Activated CD8-positive, alpha-beta T cell treated with anti-CD3 and anti-CD28 coated beads for 36 hours (primary cell): ENCODE measurements around the gene FMNL2. TPM values are rescaled to one million over a fixed set of nuclear protein-coding genes. Genes with fewer than 3 reads are reported as not detected.

Experiments used
- ATAC-seq: fragments of 200-7000 bp; cut with Tn5 transposase; one replicate; pipeline ENCODE4 v1.10.0; 2021; ENCODE audit warnings: mild to moderate bottlenecking, moderate library complexity
- CTCF ChIA-PET: fragments of 350-600 bp; sonication (Branson Sonifier 250); formaldehyde crosslinking; loops from one replicate; lab custom pipeline; 2021; ENCODE audit warnings: antibody characterized with exemption; lab: Charles Lee
- POLR2A ChIA-PET: fragments of 350-600 bp; sonication (Branson Sonifier 250); formaldehyde crosslinking; loops from one replicate; lab custom pipeline; 2021; ENCODE audit warnings: antibody characterized with exemption; lab: Charles Lee
- DNase-seq: peaks from one replicate; pipeline ENCODE4 v3.0.0-alpha.2; 2020
- H3K27ac Mint-ChIP-seq: one replicate; pipeline ENCODE4 v1.8.0; 2021; ENCODE audit warnings: mild to moderate bottlenecking, mixed read lengths
- H3K27me3 Mint-ChIP-seq: one replicate; pipeline ENCODE4 v1.8.0; 2021; ENCODE audit warnings: mixed read lengths
- H3K36me3 Mint-ChIP-seq: one replicate; pipeline ENCODE4 v1.8.0; 2021; ENCODE audit warnings: low read depth, mixed read lengths
- H3K4me1 Mint-ChIP-seq: one replicate; pipeline ENCODE4 v1.8.0; 2021; ENCODE audit warnings: low read depth, mixed read lengths
- H3K4me3 Mint-ChIP-seq: one replicate; pipeline ENCODE4 v1.8.0; 2021; ENCODE audit warnings: mild to moderate bottlenecking, moderate library complexity, mixed read lengths
- H3K9me3 Mint-ChIP-seq: one replicate; pipeline ENCODE4 v1.8.0; 2021; ENCODE audit warnings: mixed read lengths
- CTCF ChIP-seq: fragments of 200-600 bp; IDR thresholded peaks from one replicate; pipeline ENCODE4 v1.8.0; 2022; ENCODE audit warnings: antibody characterized with exemption, mild to moderate bottlenecking
- intact Hi-C: fragments of 100-400 bp; cut with micrococcal nuclease; formaldehyde crosslinking; loops from one replicate; pipeline ENCODE4 v1.10.0; 2022
- total RNA-seq, 2 experiments: library from RNA; stranded (reverse); gene quantifications; one replicate each; pipeline ENCODE4 v1.2.3, GENCODE V29; 2021

The FMNL2 gene
- total RNA-seq, 2 experiments from 2014 or later = 1.1 TPM

- no peak overlapping the region for H3K27ac Mint-ChIP-seq
- ATAC-seq = no peak
- CTCF ChIA-PET = interaction anchor here (0.6 kb wide), 1 partner anchor 102 kb away, joined by 3 read pairs; no protein-coding TSS in a partner anchor
Observed at GRCh38 chr2:152564754-152565551, 230.0 kb downstream of the FMNL2 start.

GRCh38 chr2:152565884-152566727 is 231.1 kb downstream of the FMNL2 start:
- DNase-seq (no peak), ATAC-seq (no peak)
- Mint-ChIP-seq H3K27me3 (peaks cover 6% of the 10 kb centered on the region), H3K4me1 (no peaks in the 10 kb centered on the region), H3K36me3 (no peaks in the 10 kb centered on the region), H3K4me3 (no peak overlapping the region), H3K27ac (no peak overlapping the region), H3K9me3 (no peaks in the 10 kb centered on the region)
- TF ChIP-seq CTCF = no peak
- intact Hi-C loops = no loop called here
- POLR2A ChIA-PET = no interaction called here
- CTCF ChIA-PET = interaction anchor here (0.6 kb wide), 1 partner anchor 103 kb away, joined by 3 read pairs; no protein-coding TSS in a partner anchor

More at GRCh38 chr2:152564754-152565551, 230.0 kb downstream of the FMNL2 start:
- intact Hi-C loops = no loop called here
- H3K4me1 Mint-ChIP-seq = no peaks in the 10 kb centered on the region
- no peaks in the 10 kb centered on the region for H3K9me3 Mint-ChIP-seq
- H3K4me3 Mint-ChIP-seq = no peak overlapping the region
- H3K27me3 Mint-ChIP-seq = peaks cover 3% of the 10 kb centered on the region
- no peak for TF ChIP-seq CTCF
- POLR2A ChIA-PET = no interaction called here
- no peak for DNase-seq
- H3K36me3 Mint-ChIP-seq = no peaks in the 10 kb centered on the region

GRCh38 chr2:152566728-152567069 is 231.7 kb downstream of the FMNL2 start:
- Mint-ChIP-seq H3K27ac (no peak overlapping the region), H3K36me3 (no peaks in the 10 kb centered on the region), H3K9me3 (no peaks in the 10 kb centered on the region), H3K27me3 (peaks cover 6% of the 10 kb centered on the region), H3K4me3 (no peak overlapping the region), H3K4me1 (no peaks in the 10 kb centered on the region)
- no peak for TF ChIP-seq CTCF
- DNase-seq = no peak
- intact Hi-C loops = no loop called here
- no peak for ATAC-seq
- POLR2A ChIA-PET = no interaction called here
- CTCF ChIA-PET = no interaction called here

- no peak for DNase-seq
- no peak overlapping the region for H3K4me3 Mint-ChIP-seq
Observed at GRCh38 chr2:152568531-152568930, 233.6 kb downstream of the FMNL2 start.

More at GRCh38 chr2:152568531-152568930, 233.6 kb downstream of the FMNL2 start:
- peaks cover 6% of the 10 kb centered on the region for H3K27me3 Mint-ChIP-seq
- TF ChIP-seq CTCF = no peak
- no peak overlapping the region for H3K27ac Mint-ChIP-seq
- H3K9me3 Mint-ChIP-seq = no peaks in the 10 kb centered on the region
- ATAC-seq = no peak
- H3K4me1 Mint-ChIP-seq = peaks cover 6% of the 10 kb centered on the region
- intact Hi-C loops = no loop called here
- CTCF ChIA-PET = interaction anchor here (0.5 to 1.9 kb wide), 3 partner anchors 20 to 1147 kb away, joined by 3 to 5 read pairs (median 3); no protein-coding TSS in a partner anchor
- H3K36me3 Mint-ChIP-seq = no peaks in the 10 kb centered on the region
- POLR2A ChIA-PET = no interaction called here
